GM18951 (cell line): ENCODE data around the gene CDC5L.

ENCODE experiments used
- POLR2A ChIP-seq: IDR thresholded peaks from 4 replicates; pipeline ENCODE4 v1.6.1; 2011; ENCODE audit warnings: mild to moderate bottlenecking; ENCODE audit not compliant: insufficient read length, insufficient read depth; ENCODE audit errors: extremely low read depth
- in situ Hi-C: fragments of 300-500 bp; cut with MboI; formaldehyde crosslinking; loops from one replicate; pipeline ENCODE4 v1.12.0; 2022; ENCODE audit warnings: low sequenced_read_pairs, mixed read lengths, inconsistent platforms; ENCODE audit not compliant: unreplicated experiment

CDC5L gene

GRCh38 chr6:44456070-44456965, 68.8 kb downstream of the CDC5L start:
- no peak for TF ChIP-seq POLR2A
- in situ Hi-C loops, result no loop called here

GRCh38 chr6:44456966-44457292, 69.4 kb downstream of the CDC5L start:
- in situ Hi-C loops, result no loop called here
- TF ChIP-seq POLR2A, result no peak

GRCh38 chr6:44457596-44457995, 70.1 kb downstream of the CDC5L start:
- in situ Hi-C loops, result no loop called here
- no peak for TF ChIP-seq POLR2A

- TF ChIP-seq POLR2A, result no peak
Observed at GRCh38 chr6:44458551-44458950, 71.0 kb downstream of the CDC5L start.

GRCh38 chr6:44462335-44462734, 74.8 kb downstream of the CDC5L start:
- TF ChIP-seq POLR2A, result no peak
- in situ Hi-C loops, result no loop called here

More at GRCh38 chr6:44458551-44458950, 71.0 kb downstream of the CDC5L start:
- in situ Hi-C loops, result no loop called here

- in situ Hi-C loops, result no loop called here
- no peak for TF ChIP-seq POLR2A
Observed at GRCh38 chr6:44462797-44463727, 75.6 kb downstream of the CDC5L start.

GRCh38 chr6:44463728-44464450, 76.4 kb downstream of the CDC5L start:
- in situ Hi-C loops, result no loop called here
- no peak for TF ChIP-seq POLR2A

- TF ChIP-seq POLR2A, result no peak
- in situ Hi-C loops, result no loop called here
Observed at GRCh38 chr6:44464527-44465310, 77.2 kb downstream of the CDC5L start.

- no peak for TF ChIP-seq POLR2A
- in situ Hi-C loops, result no loop called here
Observed at GRCh38 chr6:44466955-44467354, 79.4 kb downstream of the CDC5L start.

- TF ChIP-seq POLR2A, result no peak
- in situ Hi-C loops, result no loop called here
Observed at GRCh38 chr6:44468835-44469234, 81.3 kb downstream of the CDC5L start.

GRCh38 chr6:44470115-44470464, 82.6 kb downstream of the CDC5L start:
- in situ Hi-C loops, result no loop called here

GRCh38 chr6:44470746-44471145, 83.2 kb downstream of the CDC5L start:
- no peak for TF ChIP-seq POLR2A
- in situ Hi-C loops, result no loop called here

More at GRCh38 chr6:44470115-44470464, 82.6 kb downstream of the CDC5L start:
- TF ChIP-seq POLR2A, result no peak
